Left forelimb (tissue), 1 donor: ENCODE data around the gene GPHN.

Source experiments
- DNase-seq: peaks from one replicate; pipeline ENCODE4 v3.0.0-alpha.2; 2018; ENCODE audit warnings: low spot score

GPHN gene

GRCh38 chr14:66600416-66600815 is 92.5 kb downstream of the GPHN start:
- no peak for DNase-seq

- no peak for DNase-seq
Measured at GRCh38 chr14:66601932-66602578, 94.1 kb downstream of the GPHN start.

- no peak for DNase-seq
Measured at GRCh38 chr14:66603945-66604344, 96.0 kb downstream of the GPHN start.

- DNase-seq = no peak
Measured at GRCh38 chr14:66606826-66607225, 98.9 kb downstream of the GPHN start.

- no peak for DNase-seq
Measured at GRCh38 chr14:66610154-66610563, 102.2 kb downstream of the GPHN start.

- no peak for DNase-seq
Measured at GRCh38 chr14:66613344-66613743, 105.4 kb downstream of the GPHN start.

- DNase-seq = no peak
Measured at GRCh38 chr14:66619952-66620351, 112.0 kb downstream of the GPHN start.

GRCh38 chr14:66623838-66624237 is 115.9 kb downstream of the GPHN start:
- DNase-seq = no peak

- no peak for DNase-seq
Measured at GRCh38 chr14:66624336-66624937, 116.5 kb downstream of the GPHN start.

GRCh38 chr14:66628636-66629035 is 120.7 kb downstream of the GPHN start:
- DNase-seq = no peak

- DNase-seq = no peak
Measured at GRCh38 chr14:66629499-66629898, 121.6 kb downstream of the GPHN start.

- no peak for DNase-seq
Measured at GRCh38 chr14:66634876-66635275, 126.9 kb downstream of the GPHN start.

GRCh38 chr14:66635435-66635834 is 127.5 kb downstream of the GPHN start:
- no peak for DNase-seq

GRCh38 chr14:66636240-66636639 is 128.3 kb downstream of the GPHN start:
- DNase-seq = no peak

- DNase-seq = no peak
Measured at GRCh38 chr14:66638689-66639088, 130.7 kb downstream of the GPHN start.

- no peak for DNase-seq
Measured at GRCh38 chr14:66641861-66642635, 134.1 kb downstream of the GPHN start.

GRCh38 chr14:66643344-66643743 is 135.4 kb downstream of the GPHN start:
- DNase-seq = no peak

- DNase-seq = no peak
Measured at GRCh38 chr14:66645716-66646115, 137.8 kb downstream of the GPHN start.

- no peak for DNase-seq
Measured at GRCh38 chr14:66649498-66649897, 141.6 kb downstream of the GPHN start.

- DNase-seq = no peak
Measured at GRCh38 chr14:66650491-66650911, 142.6 kb downstream of the GPHN start.

GRCh38 chr14:66651536-66652220 is 143.7 kb downstream of the GPHN start:
- no peak for DNase-seq

- no peak for DNase-seq
Measured at GRCh38 chr14:66652525-66653106, 144.7 kb downstream of the GPHN start.
